C4-2B (cell line): ENCODE measurements around the gene ZNF778.

Experiments used
- CTCF ChIP-seq: fragments of 450-650 bp; conservative IDR thresholded peaks from 2 replicates; pipeline ENCODE4 v1.5.1; 2017; ENCODE audit warnings: mild to moderate bottlenecking
- ZFX ChIP-seq: fragments of 450-650 bp; IDR thresholded peaks from 2 replicates; pipeline ENCODE4 v1.6.1; 2017

- TF ChIP-seq CTCF (no peak), ZFX (no peak)
These were observed 7.9 kb upstream of the ZNF778 start for GRCh38 chr16:89209522-89210044.
